ENCODE results near the gene NUP155.
"Not testable (repeated sequence)": the region's sequence is repeated elsewhere in the genome, so short reads cannot be mapped to it uniquely, and the experiment has no call there.

DNA sequence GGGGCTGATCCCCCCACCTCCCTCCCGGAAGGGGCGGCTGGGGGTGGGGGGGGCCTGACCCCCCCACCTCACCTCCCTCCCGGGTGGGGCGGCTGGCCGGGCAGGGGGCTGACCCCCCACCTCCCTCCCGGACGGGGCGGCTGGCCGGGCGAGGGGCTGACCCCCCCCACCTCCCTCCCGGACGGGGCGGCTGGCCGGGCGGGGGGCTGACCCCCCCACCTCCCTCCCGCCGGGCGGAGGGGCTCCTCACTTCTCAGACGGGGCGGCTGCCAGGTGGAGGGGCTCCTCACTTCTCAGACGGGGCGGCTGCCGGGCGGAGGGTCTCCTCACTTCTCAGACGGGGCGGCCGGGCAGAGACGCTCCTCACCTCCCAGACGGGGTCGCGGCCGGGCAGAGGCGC is 44.5 kb upstream of the NUP155 start:
- not testable (repeated sequence) for TF ChIP-seq POLR2AphosphoS5 (IDR thresholded peaks at IDR 0.05; ENCODE audit: low read depth, low read length); SIN3A (IDR thresholded peaks at IDR 0.05; ENCODE audit: borderline replicate concordance, insufficient read depth, low read depth, low read length)
- TF ChIP-seq, protein P1, sequence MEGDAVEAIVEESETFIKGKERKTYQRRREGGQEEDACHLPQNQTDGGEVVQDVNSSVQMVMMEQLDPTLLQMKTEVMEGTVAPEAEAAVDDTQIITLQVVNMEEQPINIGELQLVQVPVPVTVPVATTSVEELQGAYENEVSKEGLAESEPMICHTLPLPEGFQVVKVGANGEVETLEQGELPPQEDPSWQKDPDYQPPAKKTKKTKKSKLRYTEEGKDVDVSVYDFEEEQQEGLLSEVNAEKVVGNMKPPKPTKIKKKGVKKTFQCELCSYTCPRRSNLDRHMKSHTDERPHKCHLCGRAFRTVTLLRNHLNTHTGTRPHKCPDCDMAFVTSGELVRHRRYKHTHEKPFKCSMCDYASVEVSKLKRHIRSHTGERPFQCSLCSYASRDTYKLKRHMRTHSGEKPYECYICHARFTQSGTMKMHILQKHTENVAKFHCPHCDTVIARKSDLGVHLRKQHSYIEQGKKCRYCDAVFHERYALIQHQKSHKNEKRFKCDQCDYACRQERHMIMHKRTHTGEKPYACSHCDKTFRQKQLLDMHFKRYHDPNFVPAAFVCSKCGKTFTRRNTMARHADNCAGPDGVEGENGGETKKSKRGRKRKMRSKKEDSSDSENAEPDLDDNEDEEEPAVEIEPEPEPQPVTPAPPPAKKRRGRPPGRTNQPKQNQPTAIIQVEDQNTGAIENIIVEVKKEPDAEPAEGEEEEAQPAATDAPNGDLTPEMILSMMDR (IDR thresholded peaks at IDR 0.05): not testable (repeated sequence)
